ENCODE results near the gene CCDC69. TPM values are rescaled to one million over a fixed set of nuclear protein-coding genes. Genes with fewer than 3 reads are reported as not detected.
"Not testable (repeated sequence)": the region's sequence is repeated elsewhere in the genome, so short reads cannot be mapped to it uniquely, and the experiment has no call there.

The CCDC69 gene
- total RNA-seq, 2 experiments from 2014 or later = 33.0 to 34.5 TPM

DNA sequence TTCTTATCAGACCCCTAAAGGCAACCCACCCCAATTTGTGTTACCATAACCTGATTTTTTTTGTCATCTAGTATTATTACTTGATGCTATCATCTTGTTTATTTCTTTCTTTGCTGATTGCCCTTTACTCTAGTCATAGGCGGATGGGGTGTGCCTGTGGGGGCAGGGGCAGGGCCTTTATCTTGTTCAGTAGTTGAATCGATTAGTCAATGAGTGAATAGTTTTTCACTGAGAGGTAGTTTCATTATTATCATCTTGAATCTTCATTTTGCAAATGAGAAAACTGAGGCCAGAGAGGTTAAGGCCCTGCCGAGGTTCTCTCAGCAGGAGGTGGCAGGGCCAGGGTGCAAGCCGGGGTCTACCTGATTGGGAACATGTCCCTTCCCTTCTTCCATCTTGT lies 19.7 kb upstream of the CCDC69 start:
- Mint-ChIP-seq H3K4me1 (ENCODE audit: low read depth) (peaks cover 23% of the 10 kb centered on the region), H3K9me3 (no peaks in the 10 kb centered on the region), H3K36me3 (ENCODE audit: low read depth) (no peaks in the 10 kb centered on the region), H3K27ac (no peak overlapping the region), H3K4me3 (no peak overlapping the region), H3K27me3 (no peaks in the 10 kb centered on the region)
- ATAC-seq (peak; percentile 38), DNase-seq (peak; percentile 39)
- intact Hi-C loops (cut with micrococcal nuclease) = no loop called here
- TF ChIP-seq, protein P1, sequence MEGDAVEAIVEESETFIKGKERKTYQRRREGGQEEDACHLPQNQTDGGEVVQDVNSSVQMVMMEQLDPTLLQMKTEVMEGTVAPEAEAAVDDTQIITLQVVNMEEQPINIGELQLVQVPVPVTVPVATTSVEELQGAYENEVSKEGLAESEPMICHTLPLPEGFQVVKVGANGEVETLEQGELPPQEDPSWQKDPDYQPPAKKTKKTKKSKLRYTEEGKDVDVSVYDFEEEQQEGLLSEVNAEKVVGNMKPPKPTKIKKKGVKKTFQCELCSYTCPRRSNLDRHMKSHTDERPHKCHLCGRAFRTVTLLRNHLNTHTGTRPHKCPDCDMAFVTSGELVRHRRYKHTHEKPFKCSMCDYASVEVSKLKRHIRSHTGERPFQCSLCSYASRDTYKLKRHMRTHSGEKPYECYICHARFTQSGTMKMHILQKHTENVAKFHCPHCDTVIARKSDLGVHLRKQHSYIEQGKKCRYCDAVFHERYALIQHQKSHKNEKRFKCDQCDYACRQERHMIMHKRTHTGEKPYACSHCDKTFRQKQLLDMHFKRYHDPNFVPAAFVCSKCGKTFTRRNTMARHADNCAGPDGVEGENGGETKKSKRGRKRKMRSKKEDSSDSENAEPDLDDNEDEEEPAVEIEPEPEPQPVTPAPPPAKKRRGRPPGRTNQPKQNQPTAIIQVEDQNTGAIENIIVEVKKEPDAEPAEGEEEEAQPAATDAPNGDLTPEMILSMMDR (IDR thresholded peaks at IDR 0.05) = no peak
- ChIA-PET POLR2A (no interaction called here), CTCF (no interaction called here)

DNA sequence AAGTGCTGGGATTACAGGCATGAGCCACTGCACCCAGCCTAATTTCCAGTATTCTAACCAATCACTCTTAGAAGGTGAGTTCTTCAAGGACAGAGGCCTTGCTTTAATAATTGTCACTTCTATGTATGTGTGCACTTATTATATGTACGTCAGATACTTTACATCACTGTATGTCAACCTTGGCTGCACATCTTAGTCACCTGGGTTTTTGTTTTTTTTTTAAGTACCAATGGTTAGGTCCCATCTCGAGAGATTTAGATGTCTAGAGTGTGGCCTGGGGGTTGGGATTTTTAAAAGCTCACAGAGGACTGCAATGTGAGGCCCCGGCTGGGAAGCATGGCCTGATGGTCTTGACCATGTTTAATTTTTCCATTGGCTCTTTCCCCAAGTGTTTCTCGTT lies 19.2 kb upstream of the CCDC69 start:
- Mint-ChIP-seq H3K9me3 (no peaks in the 10 kb centered on the region), H3K27ac (no peak overlapping the region), H3K36me3 (ENCODE audit: low read depth) (no peaks in the 10 kb centered on the region), H3K27me3 (no peaks in the 10 kb centered on the region), H3K4me3 (no peak overlapping the region), H3K4me1 (ENCODE audit: low read depth) (peaks cover 27% of the 10 kb centered on the region)
- intact Hi-C loops (cut with micrococcal nuclease) = no loop called here
- CTCF ChIA-PET = interaction anchor here (1.0 to 6.6 kb wide), 5 partner anchors 9 to 128 kb away, joined by 3 to 83 read pairs (median 57); partner anchors contain the start of gene CCDC69
- DNase-seq (no peak), ATAC-seq (no peak)
- TF ChIP-seq, protein P1 (IDR thresholded peaks at IDR 0.05) = no peak
- POLR2A ChIA-PET = interaction anchor here (0.9 to 1.2 kb wide), 2 partner anchors 15 to 21 kb away, joined by 3 read pairs; no protein-coding TSS in a partner anchor

DNA sequence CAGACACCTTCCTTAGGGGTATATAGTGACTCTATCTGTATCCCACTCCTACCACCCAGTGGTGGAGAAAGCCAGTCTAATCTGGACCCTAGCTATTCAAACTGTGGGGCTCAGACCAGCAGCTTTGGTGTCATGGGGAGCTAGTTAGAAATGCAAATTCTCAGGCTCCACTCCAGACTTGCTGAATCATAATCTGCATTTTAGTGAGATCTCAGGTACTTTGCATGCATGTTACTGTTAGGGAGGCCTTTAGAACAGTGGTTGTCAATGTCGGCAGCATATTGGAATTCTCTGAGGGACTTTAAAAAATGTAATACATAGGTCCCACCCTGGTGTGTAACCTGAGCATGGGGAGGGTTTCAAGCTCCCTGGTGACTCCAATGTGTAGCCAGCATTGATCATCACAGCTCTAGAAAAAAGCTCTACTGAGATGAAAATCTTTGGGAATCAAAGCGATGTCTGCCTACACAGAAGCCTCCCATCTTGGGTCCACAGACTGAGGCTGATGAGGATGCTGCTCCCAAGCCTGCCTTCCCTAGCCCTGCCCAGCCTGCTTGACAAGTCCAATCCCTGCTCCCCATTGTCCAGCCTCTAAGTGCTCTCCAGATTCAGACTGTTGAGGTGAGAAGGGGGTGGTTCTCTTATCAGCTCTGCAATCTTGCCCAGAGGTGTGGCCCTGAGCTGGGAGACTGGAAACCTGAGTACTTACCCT lies 17.2 kb upstream of the CCDC69 start:
- Mint-ChIP-seq H3K36me3 (ENCODE audit: low read depth) (no peaks in the 10 kb centered on the region), H3K27me3 (no peaks in the 10 kb centered on the region), H3K4me1 (ENCODE audit: low read depth) (peaks cover 30% of the 10 kb centered on the region), H3K27ac (no peak overlapping the region), H3K9me3 (no peaks in the 10 kb centered on the region), H3K4me3 (no peak overlapping the region)
- ChIA-PET POLR2A (interaction anchor here (0.6 to 1.9 kb wide), 3 partner anchors 11 to 799 kb away, joined by 3 to 6 read pairs (median 3); partner anchors contain the start of gene GM2A), CTCF (interaction anchor here (0.9 to 6.6 kb wide), 10 partner anchors 11 to 681 kb away, joined by 3 to 83 read pairs (median 9); partner anchors contain the start of gene CCDC69)
- intact Hi-C loops (cut with micrococcal nuclease) = no loop called here
- TF ChIP-seq, protein P1 (IDR thresholded peaks at IDR 0.05) = no peak
- DNase-seq (no peak), ATAC-seq (no peak)

DNA sequence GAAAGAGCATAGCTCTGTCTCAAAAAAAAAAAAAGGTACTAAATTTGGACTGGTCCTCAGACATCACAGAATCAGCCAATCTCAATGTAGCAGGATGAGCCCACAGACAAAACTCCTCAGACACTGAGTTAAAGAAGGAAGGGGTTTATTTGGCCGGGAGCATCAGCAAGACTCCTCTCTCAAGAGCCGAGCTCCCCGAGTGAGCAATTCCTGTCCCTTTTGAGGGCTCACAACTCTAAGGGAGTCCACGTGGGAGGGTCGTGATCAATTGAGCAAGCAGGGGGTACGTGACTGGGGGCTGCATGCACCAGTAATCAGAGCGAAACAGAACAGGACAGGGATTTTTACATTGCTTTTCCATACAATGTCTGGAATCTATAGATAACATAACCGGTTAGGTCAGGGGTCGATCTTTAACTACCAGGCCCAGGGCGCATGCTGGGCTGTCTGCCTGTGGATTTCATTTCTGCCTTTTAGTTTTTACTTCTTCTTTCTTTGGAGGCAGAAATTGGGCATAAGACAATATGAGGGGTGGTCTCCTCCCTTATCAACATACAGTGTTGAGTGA lies 16.5 kb upstream of the CCDC69 start:
- ATAC-seq; intact Hi-C loops (cut with micrococcal nuclease); DNase-seq; H3K36me3 Mint-ChIP-seq (ENCODE audit: low read depth); H3K9me3 Mint-ChIP-seq; H3K27me3 Mint-ChIP-seq; H3K27ac Mint-ChIP-seq; H3K4me3 Mint-ChIP-seq: not testable (repeated sequence)
- peaks cover 31% of the 10 kb centered on the region for H3K4me1 Mint-ChIP-seq (ENCODE audit: low read depth)
- ChIA-PET CTCF (interaction anchor here (1.2 to 6.6 kb wide), 8 partner anchors 12 to 125 kb away, joined by 4 to 83 read pairs (median 24); partner anchors contain the start of gene CCDC69), POLR2A (interaction anchor here (1.5 to 1.9 kb wide), 2 partner anchors 12 to 22 kb away, joined by 3 to 6 read pairs; partner anchors contain the start of gene GM2A)

DNA sequence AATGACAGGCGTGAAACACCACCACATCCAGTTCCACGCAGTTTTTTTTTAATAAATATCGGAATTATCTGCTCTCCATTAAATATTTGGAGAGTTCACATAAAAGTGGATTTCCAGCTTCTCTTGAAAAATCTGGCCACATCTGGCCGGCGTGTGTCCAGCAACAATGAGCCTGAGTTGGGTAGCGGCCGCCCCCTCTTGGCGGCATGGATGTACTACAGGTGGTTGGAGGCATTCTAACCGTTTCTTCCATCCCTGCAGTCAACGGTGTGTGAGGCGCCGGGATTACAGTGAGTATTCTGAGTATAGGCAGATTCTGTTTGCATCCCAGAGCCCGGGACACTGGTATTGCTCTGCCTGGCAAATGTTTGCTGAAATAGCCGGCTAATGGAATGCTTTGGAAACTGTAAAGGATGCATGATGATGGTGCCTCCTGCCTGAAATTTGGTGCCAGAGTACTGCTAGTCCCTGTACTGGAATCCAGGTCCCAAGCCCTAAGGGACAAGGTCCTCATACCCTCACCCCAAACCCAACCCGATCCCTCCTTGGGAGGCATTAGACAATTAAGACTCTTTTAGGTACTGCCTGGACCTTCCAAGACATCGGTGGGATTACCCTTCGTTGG lies 15.5 kb upstream of the CCDC69 start:
- POLR2A ChIA-PET = interaction anchor here (1.0 to 2.2 kb wide), 3 partner anchors 12 to 21 kb away, joined by 3 to 11 read pairs (median 3); no protein-coding TSS in a partner anchor
- Mint-ChIP-seq H3K4me1 (ENCODE audit: low read depth) (peaks cover 37% of the 10 kb centered on the region), H3K27ac (peak overlapping the region; percentile 13), H3K27me3 (no peaks in the 10 kb centered on the region), H3K36me3 (ENCODE audit: low read depth) (no peaks in the 10 kb centered on the region), H3K4me3 (peak overlapping the region; percentile 21), H3K9me3 (no peaks in the 10 kb centered on the region)
- TF ChIP-seq, protein P1 (IDR thresholded peaks at IDR 0.05) = peak; percentile 98
- DNase-seq (peak; percentile 78), ATAC-seq (peak; percentile 85)
- intact Hi-C loops (cut with micrococcal nuclease) = no loop called here
- CTCF ChIA-PET = interaction anchor here (0.8 to 6.6 kb wide), 28 partner anchors 9 to 179 kb away, joined by 3 to 83 read pairs (median 6); partner anchors contain the start of genes CCDC69 and GM2A

Measured in activated CD8-positive, alpha-beta T cell treated with anti-CD3 and anti-CD28 coated beads for 36 hours (primary cell).